HEK293 (cell line): ENCODE measurements around the gene GPLD1.

ENCODE experiments used
- CTCF ChIP-seq: fragments of 450-650 bp; formaldehyde crosslinking; IDR thresholded peaks from 2 replicates; pipeline ENCODE4 v1.5.1; 2016; ENCODE audit warnings: missing biosample characterization, missing genetic modification characterization
- PRDM4 ChIP-seq: fragments of 450-650 bp; formaldehyde crosslinking; IDR thresholded peaks from 2 replicates; pipeline ENCODE4 v1.5.1; 2017; ENCODE audit warnings: missing biosample characterization, missing genetic modification characterization
- ZBTB1 ChIP-seq: fragments of 450-650 bp; formaldehyde crosslinking; IDR thresholded peaks from 2 replicates; pipeline ENCODE4 v1.5.1; 2016; ENCODE audit warnings: missing biosample characterization, missing genetic modification characterization
- ZNF133 ChIP-seq: fragments of 450-650 bp; formaldehyde crosslinking; IDR thresholded peaks from 2 replicates; pipeline ENCODE4 v1.5.1; 2016; ENCODE audit warnings: missing biosample characterization, missing genetic modification characterization
- ZNF184 ChIP-seq: fragments of 450-650 bp; IDR thresholded peaks from 2 replicates; pipeline ENCODE4 v1.5.1; 2018; ENCODE audit warnings: missing biosample characterization, mild to moderate bottlenecking, missing genetic modification characterization
- ZNF274 ChIP-seq, 2 experiments: fragments of 200-500 bp in 1 of 2; fragments of 450-650 bp in 1 of 2; sonication (Bioruptor generic) in 1 of 2; formaldehyde crosslinking in 1 of 2; IDR thresholded peaks; 2 replicates each; pipeline versions ENCODE4 v1.5.1 to v1.6.1; 2014 to 2016; ENCODE audit warnings: borderline replicate concordance in 1 of 2, inconsistent platforms in 1 of 2, low read length in 1 of 2, missing biosample characterization in 1 of 2, missing genetic modification characterization in 1 of 2
- ZNF398 ChIP-seq: fragments of 450-650 bp; formaldehyde crosslinking; IDR thresholded peaks from 2 replicates; pipeline ENCODE4 v1.5.1; 2017; ENCODE audit warnings: missing biosample characterization, missing genetic modification characterization
- ZNF558 ChIP-seq: fragments of 450-650 bp; formaldehyde crosslinking; IDR thresholded peaks from 2 replicates; pipeline ENCODE4 v1.5.1; 2016; ENCODE audit warnings: missing biosample characterization, missing genetic modification characterization
- ZNF629 ChIP-seq: fragments of 450-650 bp; formaldehyde crosslinking; IDR thresholded peaks from 2 replicates; pipeline ENCODE4 v1.5.1; 2017; ENCODE audit warnings: missing biosample characterization, missing genetic modification characterization
- ZNF747 ChIP-seq: fragments of 450-650 bp; formaldehyde crosslinking; IDR thresholded peaks from 2 replicates; pipeline ENCODE4 v1.5.1; 2016; ENCODE audit warnings: missing biosample characterization, missing genetic modification characterization
- ZNF792 ChIP-seq: fragments of 450-650 bp; formaldehyde crosslinking; IDR thresholded peaks from 2 replicates; pipeline ENCODE4 v1.5.1; 2016; ENCODE audit warnings: missing biosample characterization, missing genetic modification characterization
- TF ChIP-seq, protein P1 (sequence below): fragments of 450-650 bp; formaldehyde crosslinking; IDR thresholded peaks from 2 replicates; pipeline ENCODE4; 2016; ENCODE audit warnings: missing biosample characterization, missing genetic modification characterization
- TF ChIP-seq, protein P2 (sequence below): fragments of 450-650 bp; formaldehyde crosslinking; IDR thresholded peaks from 2 replicates; pipeline ENCODE4 v1.5.1; 2016; ENCODE audit warnings: missing biosample characterization, missing genetic modification characterization
- TF ChIP-seq, protein P3 (sequence below): fragments of 450-650 bp; formaldehyde crosslinking; IDR thresholded peaks from 2 replicates; pipeline ENCODE4 v1.5.1; 2016; ENCODE audit warnings: missing biosample characterization, missing genetic modification characterization

GRCh38 chr6:24382220-24382540, 107.2 kb downstream of the GPLD1 start:
- TF ChIP-seq, protein P1, sequence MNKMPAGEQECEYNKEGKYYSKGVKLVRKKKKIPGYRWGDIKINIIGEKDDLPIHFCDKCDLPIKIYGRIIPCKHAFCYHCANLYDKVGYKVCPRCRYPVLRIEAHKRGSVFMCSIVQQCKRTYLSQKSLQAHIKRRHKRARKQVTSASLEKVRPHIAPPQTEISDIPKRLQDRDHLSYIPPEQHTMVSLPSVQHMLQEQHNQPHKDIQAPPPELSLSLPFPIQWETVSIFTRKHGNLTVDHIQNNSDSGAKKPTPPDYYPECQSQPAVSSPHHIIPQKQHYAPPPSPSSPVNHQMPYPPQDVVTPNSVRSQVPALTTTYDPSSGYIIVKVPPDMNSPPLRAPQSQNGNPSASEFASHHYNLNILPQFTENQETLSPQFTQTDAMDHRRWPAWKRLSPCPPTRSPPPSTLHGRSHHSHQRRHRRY (tag by site-specific recombination): no peak
- no peak for TF ChIP-seq CTCF (tag by site-specific recombination)
- no peak for TF ChIP-seq ZNF184 (tag by site-specific recombination)
- TF ChIP-seq ZNF398 (tag by site-specific recombination): no peak
- no peak for TF ChIP-seq ZNF133 (tag by site-specific recombination)
- TF ChIP-seq ZBTB1 (tag by site-specific recombination): no peak
- TF ChIP-seq ZNF792 (tag by site-specific recombination): no peak
- TF ChIP-seq, protein P2, sequence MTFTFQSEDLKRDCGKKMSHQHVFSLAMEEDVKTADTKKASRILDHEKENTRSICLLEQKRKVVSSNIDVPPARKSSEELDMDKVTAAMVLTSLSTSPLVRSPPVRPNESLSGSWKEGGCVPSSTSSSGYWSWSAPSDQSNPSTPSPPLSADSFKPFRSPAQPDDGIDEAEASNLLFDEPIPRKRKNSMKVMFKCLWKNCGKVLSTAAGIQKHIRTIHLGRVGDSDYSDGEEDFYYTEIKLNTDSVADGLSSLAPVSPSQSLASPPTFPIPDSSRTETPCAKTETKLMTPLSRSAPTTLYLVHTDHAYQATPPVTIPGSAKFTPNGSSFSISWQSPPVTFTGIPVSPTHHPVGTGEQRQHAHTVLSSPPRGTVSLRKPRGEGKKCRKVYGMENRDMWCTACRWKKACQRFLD (tag by site-specific recombination): no peak
- TF ChIP-seq ZNF629: no peak
- TF ChIP-seq ZNF558 (tag by site-specific recombination): no peak
- TF ChIP-seq ZNF747 (tag by site-specific recombination): no peak
- TF ChIP-seq ZNF274 (IDR thresholded peaks at IDR 0.05; ENCODE audit: low read length): no peak
- TF ChIP-seq ZNF274 (tag by site-specific recombination; IDR thresholded peaks at IDR 0.05; ENCODE audit: borderline replicate concordance): no peak
- no peak for TF ChIP-seq PRDM4 (tag by site-specific recombination)
- TF ChIP-seq, protein P3, sequence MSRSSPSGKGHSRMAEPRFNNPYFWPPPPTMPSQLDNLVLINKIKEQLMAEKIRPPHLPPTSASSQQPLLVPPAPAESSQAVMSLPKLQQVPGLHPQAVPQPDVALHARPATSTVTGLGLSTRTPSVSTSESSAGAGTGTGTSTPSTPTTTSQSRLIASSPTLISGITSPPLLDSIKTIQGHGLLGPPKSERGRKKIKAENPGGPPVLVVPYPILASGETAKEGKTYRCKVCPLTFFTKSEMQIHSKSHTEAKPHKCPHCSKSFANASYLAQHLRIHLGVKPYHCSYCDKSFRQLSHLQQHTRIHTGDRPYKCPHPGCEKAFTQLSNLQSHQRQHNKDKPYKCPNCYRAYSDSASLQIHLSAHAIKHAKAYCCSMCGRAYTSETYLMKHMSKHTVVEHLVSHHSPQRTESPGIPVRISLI (tag by site-specific recombination): no peak
